Osteoblast (primary cell): ENCODE data around the gene RALGDS. TPM values are rescaled to one million over a fixed set of nuclear protein-coding genes. Genes with fewer than 3 reads are reported as not detected.
A peak's percentile ranks its signal among the peaks of the same experiment; 100 is the strongest.

Source experiments
- DNase-seq: peaks from one replicate; pipeline ENCODE4 v3.0.0; 2011; ENCODE audit warnings: low spot score, mixed read lengths; ENCODE audit not compliant: insufficient read length; ENCODE audit errors: missing footprints
- H2AFZ ChIP-seq: 2 replicates; pipeline ENCODE4 v1.6.0; 2011; ENCODE audit warnings: mild to moderate bottlenecking, low read length
- H3K27ac ChIP-seq: 2 replicates; pipeline ENCODE4 v1.5.1; 2011; ENCODE audit warnings: mild to moderate bottlenecking, low read depth, low read length, moderate library complexity
- H3K27me3 ChIP-seq: 2 replicates; pipeline ENCODE4 v1.6.0; 2012; ENCODE audit warnings: mild to moderate bottlenecking, control low read depth, inconsistent platforms, low read length, moderate library complexity; ENCODE audit not compliant: insufficient read depth
- H3K36me3 ChIP-seq: 2 replicates; pipeline ENCODE4 v1.5.1; 2011; ENCODE audit warnings: mild to moderate bottlenecking, low read length, control low read depth, moderate library complexity; ENCODE audit not compliant: insufficient read depth
- H3K4me1 ChIP-seq: 2 replicates; pipeline ENCODE4 v1.5.1; 2011; ENCODE audit warnings: mild to moderate bottlenecking, low read length, control low read depth, moderate library complexity; ENCODE audit not compliant: insufficient read depth
- H3K4me2 ChIP-seq: 2 replicates; pipeline ENCODE4 v1.6.0; 2011; ENCODE audit warnings: mild to moderate bottlenecking, low read length; ENCODE audit not compliant: insufficient read depth
- H3K4me3 ChIP-seq: fragments of 200-600 bp; sonication (generic); 3 replicates; pipeline ENCODE4 v1.5.1; 2012; ENCODE audit warnings: mild to moderate bottlenecking, low read length, inconsistent platforms; ENCODE audit not compliant: insufficient read depth
- H3K79me2 ChIP-seq: 2 replicates; pipeline ENCODE4 v1.6.0; 2012; ENCODE audit warnings: mild to moderate bottlenecking, low read length, control low read depth, inconsistent platforms; ENCODE audit not compliant: insufficient read depth
- H3K9me3 ChIP-seq: 2 replicates; pipeline ENCODE4 v1.5.1; 2011; ENCODE audit warnings: low read depth, low read length, control low read depth
- H4K20me1 ChIP-seq: 2 replicates; pipeline ENCODE4 v1.6.0; 2012; ENCODE audit warnings: mild to moderate bottlenecking, low read length, control low read depth; ENCODE audit not compliant: insufficient read depth
- CTCF ChIP-seq: IDR thresholded peaks from 2 replicates; pipeline ENCODE4 v1.5.1; 2011; ENCODE audit warnings: mild to moderate bottlenecking, low read depth, low read length, moderate library complexity; ENCODE audit errors: extremely low read depth
- total RNA-seq: library from RNA; depleted of rRNA; stranded (reverse); fragments of >200 nt; gene quantifications from 2 replicates; pipeline ENCODE4 v1.2.3, GENCODE V29; 2012

The RALGDS gene
- total RNA-seq, 1 donor = 11.2 TPM

- Histone ChIP-seq H3K9me3 (no peaks in the 10 kb centered on the region), H3K4me2 (no peak overlapping the region), H3K27ac (no peak overlapping the region), H3K4me3 (no peak overlapping the region), H3K27me3 (no peaks in the 10 kb centered on the region), H3K4me1 (no peaks in the 10 kb centered on the region), H2AFZ (no peak overlapping the region), H4K20me1 (no peaks in the 10 kb centered on the region), H3K36me3 (no peaks in the 10 kb centered on the region), H3K79me2 (no peaks in the 10 kb centered on the region)
- DNase-seq = peak; percentile 77
- TF ChIP-seq CTCF = no peak
Observed at GRCh38 chr9:133090752-133091385, 30.2 kb downstream of the RALGDS start.

- H3K4me3 ChIP-seq = no peak overlapping the region
- H3K79me2 ChIP-seq = no peaks in the 10 kb centered on the region
- H3K9me3 ChIP-seq = no peaks in the 10 kb centered on the region
- no peaks in the 10 kb centered on the region for H3K4me1 ChIP-seq
- TF ChIP-seq CTCF = no peak
- no peaks in the 10 kb centered on the region for H3K27me3 ChIP-seq
- no peak overlapping the region for H3K4me2 ChIP-seq
- peak; percentile 50 for DNase-seq
- no peaks in the 10 kb centered on the region for H3K36me3 ChIP-seq
- no peak overlapping the region for H2AFZ ChIP-seq
- no peak overlapping the region for H3K27ac ChIP-seq
- H4K20me1 ChIP-seq = no peaks in the 10 kb centered on the region
Observed at GRCh38 chr9:133090187-133090586, 30.9 kb downstream of the RALGDS start.

- Histone ChIP-seq H4K20me1 (no peaks in the 10 kb centered on the region), H3K36me3 (no peaks in the 10 kb centered on the region), H3K27ac (no peak overlapping the region), H3K79me2 (no peaks in the 10 kb centered on the region), H3K4me1 (no peaks in the 10 kb centered on the region), H3K27me3 (no peaks in the 10 kb centered on the region), H3K4me3 (no peak overlapping the region), H3K9me3 (no peaks in the 10 kb centered on the region), H3K4me2 (no peak overlapping the region), H2AFZ (no peak overlapping the region)
- no peak for TF ChIP-seq CTCF
- peak; percentile 30 for DNase-seq
Observed at GRCh38 chr9:133089271-133089671, 31.8 kb downstream of the RALGDS start.

GRCh38 chr9:133088756-133089155, 32.3 kb downstream of the RALGDS start:
- H3K27me3 ChIP-seq = no peaks in the 10 kb centered on the region
- no peak overlapping the region for H3K27ac ChIP-seq
- H4K20me1 ChIP-seq = no peaks in the 10 kb centered on the region
- no peaks in the 10 kb centered on the region for H3K9me3 ChIP-seq
- no peaks in the 10 kb centered on the region for H3K79me2 ChIP-seq
- no peak for TF ChIP-seq CTCF
- no peak overlapping the region for H3K4me2 ChIP-seq
- H3K4me3 ChIP-seq = no peak overlapping the region
- H3K36me3 ChIP-seq = no peaks in the 10 kb centered on the region
- no peak overlapping the region for H2AFZ ChIP-seq
- DNase-seq = peak; percentile 52
- H3K4me1 ChIP-seq = no peaks in the 10 kb centered on the region
